ENCODE measurements around the gene CACNA2D3.

Gene CACNA2D3

DNA sequence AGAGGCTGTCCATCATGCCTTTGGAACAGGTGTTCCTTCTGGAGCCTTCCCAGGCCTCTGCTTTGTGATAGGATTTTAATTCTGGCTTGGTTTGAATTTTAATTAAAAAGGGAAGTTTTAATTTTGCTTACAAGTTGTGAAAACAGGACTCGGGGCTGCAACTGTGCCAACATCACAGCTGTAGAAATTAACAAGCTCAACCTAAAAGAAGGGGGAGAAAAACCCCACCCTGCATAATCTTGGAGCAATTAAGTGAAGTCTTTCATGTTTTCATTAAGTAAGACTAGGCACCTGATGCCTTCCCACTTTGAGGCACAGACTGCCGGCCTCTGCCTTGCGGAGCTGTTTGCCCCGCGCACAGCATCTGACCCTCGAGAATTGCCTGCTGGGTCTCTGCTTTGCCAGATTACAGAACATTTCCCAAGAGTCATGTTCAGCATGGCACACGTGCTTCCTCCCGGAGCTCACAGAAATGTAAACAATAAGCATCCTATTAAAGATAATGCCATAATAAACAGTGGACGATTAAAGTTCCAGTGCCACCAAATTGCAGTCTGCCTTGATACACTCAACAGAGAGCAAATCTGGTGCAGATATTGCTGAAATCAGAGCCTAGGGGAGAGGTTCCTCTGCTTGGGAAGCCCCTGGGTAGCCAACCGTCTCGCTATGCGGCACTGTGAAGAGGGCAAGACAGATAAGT is 441.3 kb downstream of the CACNA2D3 start:
- DNase-seq (ENCODE audit: low read depth) = no peak
- TF ChIP-seq, protein P1, sequence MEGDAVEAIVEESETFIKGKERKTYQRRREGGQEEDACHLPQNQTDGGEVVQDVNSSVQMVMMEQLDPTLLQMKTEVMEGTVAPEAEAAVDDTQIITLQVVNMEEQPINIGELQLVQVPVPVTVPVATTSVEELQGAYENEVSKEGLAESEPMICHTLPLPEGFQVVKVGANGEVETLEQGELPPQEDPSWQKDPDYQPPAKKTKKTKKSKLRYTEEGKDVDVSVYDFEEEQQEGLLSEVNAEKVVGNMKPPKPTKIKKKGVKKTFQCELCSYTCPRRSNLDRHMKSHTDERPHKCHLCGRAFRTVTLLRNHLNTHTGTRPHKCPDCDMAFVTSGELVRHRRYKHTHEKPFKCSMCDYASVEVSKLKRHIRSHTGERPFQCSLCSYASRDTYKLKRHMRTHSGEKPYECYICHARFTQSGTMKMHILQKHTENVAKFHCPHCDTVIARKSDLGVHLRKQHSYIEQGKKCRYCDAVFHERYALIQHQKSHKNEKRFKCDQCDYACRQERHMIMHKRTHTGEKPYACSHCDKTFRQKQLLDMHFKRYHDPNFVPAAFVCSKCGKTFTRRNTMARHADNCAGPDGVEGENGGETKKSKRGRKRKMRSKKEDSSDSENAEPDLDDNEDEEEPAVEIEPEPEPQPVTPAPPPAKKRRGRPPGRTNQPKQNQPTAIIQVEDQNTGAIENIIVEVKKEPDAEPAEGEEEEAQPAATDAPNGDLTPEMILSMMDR (conservative IDR thresholded peaks at IDR 0.05; ENCODE audit: low read length) = no peak
- no peak overlapping the region for H3K4me3 ChIP-seq (ENCODE audit: low read length)

DNA sequence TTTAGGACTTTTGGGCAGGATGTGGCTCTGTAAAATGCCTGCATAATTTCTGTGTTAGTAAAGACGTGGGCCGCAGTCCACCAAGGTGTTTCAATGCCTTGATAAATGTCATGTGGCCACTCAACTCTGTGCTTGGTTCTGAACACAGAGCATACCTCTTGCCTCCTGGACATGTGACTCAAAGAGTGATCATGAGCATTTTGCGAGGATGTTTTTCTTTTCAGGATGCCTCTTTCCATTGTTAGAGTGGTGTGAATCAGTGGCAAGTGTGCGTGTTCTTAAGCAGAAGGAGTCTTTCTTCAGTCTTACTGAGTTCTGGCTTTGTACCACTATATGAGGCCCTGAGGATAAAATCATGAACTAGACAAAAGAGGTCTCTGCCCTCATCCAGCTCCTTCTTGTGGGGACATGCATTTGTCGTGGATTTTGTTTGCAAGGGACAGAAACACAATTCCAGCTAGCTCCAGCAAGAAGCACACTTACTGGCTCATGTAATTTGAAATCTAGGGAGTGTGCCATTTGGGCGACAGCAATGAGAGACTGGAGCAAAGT is 442.1 kb downstream of the CACNA2D3 start:
- TF ChIP-seq, protein P1 (conservative IDR thresholded peaks at IDR 0.05; ENCODE audit: low read length) = no peak
- no peak for DNase-seq (ENCODE audit: low read depth)
- no peak overlapping the region for H3K4me3 ChIP-seq (ENCODE audit: low read length)

DNA sequence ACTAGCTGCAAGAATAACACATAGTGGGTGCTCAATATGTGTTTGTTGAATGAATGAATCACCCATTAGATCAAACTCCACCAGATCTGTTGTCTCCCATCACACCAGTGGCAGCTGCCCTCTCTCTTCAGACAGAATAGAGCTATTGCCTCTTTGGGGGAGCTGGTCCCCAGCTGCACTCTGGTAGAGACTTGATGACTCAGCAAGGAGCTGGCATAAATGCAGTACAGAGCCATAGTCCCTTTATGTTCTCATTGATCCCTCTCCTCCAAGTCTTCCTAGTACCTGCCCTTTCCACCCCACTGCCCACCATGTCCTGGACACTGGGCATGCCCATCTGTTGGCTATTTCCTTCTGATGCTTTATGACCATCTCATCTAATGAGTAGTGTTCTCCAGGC is 443.6 kb downstream of the CACNA2D3 start:
- TF ChIP-seq, protein P1 (conservative IDR thresholded peaks at IDR 0.05; ENCODE audit: low read length) = no peak
- DNase-seq (ENCODE audit: low read depth) = no peak
- H3K4me3 ChIP-seq (ENCODE audit: low read length) = no peak overlapping the region

DNA sequence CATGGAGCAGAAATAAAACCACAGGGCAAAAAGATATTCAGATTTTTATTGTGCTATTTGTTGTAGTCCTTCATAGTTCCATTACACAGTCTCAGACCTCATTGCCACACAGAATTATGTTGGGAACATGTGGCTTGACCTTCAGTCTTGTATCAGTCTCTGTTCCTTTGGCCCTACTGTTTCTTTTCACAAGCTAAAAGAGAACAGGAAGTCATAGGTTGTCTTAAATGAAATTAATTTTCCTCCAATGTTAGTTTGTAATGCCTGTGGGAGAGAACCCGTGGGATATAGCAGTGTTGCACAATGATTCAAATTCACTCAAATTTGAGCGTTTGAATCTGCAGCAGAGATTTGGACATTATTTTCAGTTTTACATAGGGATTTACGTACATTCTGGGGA is 445.6 kb downstream of the CACNA2D3 start:
- TF ChIP-seq, protein P1 (conservative IDR thresholded peaks at IDR 0.05; ENCODE audit: low read length) = no peak
- no peak for DNase-seq (ENCODE audit: low read depth)
- no peak overlapping the region for H3K4me3 ChIP-seq (ENCODE audit: low read length)

DNA sequence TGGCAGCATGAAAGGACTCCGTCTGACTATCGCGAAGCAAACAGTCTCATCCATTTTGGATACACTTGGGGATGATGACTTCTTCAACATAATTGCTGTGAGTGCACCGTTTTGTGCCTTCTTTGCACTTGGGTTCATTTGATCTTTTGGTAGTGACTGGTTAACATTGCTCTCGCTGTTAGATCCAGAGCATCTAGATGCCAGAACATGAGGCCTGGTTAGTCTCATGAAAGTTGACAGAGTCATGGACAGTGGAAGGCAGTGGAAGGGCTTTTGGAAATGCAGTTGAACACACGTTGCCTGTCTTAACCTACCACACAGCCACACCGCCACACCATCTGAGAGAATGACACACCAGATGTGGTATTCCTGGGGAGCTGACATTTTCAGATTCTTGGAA is 447.7 kb downstream of the CACNA2D3 start:
- DNase-seq (ENCODE audit: low read depth) = no peak
- TF ChIP-seq, protein P1 (conservative IDR thresholded peaks at IDR 0.05; ENCODE audit: low read length) = no peak
- H3K4me3 ChIP-seq (ENCODE audit: low read length) = no peak overlapping the region

DNA sequence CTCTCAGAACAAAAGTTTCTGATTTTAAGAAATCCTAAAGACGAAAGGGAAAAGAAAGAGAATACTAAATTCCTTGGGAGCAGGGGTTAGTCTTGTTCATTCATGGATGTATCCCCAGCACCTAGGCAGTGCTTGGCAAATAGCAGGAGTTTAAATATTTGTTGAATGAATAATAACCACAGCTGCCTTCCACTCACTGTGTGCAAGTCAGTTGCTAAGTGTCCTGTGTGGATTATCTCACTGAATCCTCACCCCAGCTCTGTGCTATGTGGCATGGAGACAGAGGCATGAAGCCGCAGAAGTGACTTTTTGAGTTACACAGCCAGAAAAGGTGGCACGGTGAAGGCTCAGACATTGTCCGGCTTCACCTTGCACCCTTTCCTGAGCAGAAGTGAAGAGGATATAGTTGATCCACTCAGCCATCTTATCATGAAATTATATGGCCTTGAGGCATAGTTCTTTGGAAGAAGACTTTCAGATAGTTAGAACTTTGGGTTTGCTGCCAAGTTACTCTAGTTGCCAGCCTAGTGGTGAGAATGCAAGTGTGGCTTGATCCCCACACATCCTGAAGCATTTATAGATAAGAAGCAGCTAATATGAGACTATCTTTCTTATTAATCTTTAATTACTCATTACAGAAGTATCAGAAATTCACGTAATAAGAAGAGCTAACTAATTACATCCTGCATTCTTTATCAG is 450.0 kb downstream of the CACNA2D3 start:
- DNase-seq (ENCODE audit: low read depth) = peak; percentile 12
- TF ChIP-seq, protein P1 (conservative IDR thresholded peaks at IDR 0.05; ENCODE audit: low read length) = no peak
- no peak overlapping the region for H3K4me3 ChIP-seq (ENCODE audit: low read length)

DNA sequence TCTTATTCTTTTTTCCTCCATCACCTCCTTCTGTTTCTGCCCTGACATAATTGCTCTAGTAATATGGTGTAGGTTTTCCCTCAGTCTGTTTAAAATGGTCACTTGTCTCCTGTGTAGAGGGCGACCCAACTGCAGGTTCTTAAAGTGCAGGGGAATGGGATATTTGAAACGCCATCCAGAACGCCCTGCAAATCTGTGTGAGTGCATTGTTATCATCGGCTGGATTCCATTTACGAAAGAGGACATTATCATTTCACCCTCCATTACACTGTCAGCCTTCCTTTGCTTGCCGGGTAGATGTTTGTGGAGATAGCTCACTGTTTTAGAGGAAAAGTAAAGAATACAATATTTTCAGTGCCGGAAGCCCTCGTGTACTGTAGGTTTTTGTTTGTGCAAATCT is 451.5 kb downstream of the CACNA2D3 start:
- TF ChIP-seq, protein P1 (conservative IDR thresholded peaks at IDR 0.05; ENCODE audit: low read length) = no peak
- DNase-seq (ENCODE audit: low read depth) = no peak
- no peak overlapping the region for H3K4me3 ChIP-seq (ENCODE audit: low read length)
